IPS-20b (cell line): ENCODE measurements around the gene MT1H.
"Not testable (repeated sequence)": the region's sequence is repeated elsewhere in the genome, so short reads cannot be mapped to it uniquely, and the experiment has no call there.

ENCODE experiments used
- H3K27ac ChIP-seq: one replicate; pipeline ENCODE4 v1.5.1; 2013; ENCODE audit warnings: low read length
- H3K27me3 ChIP-seq: 2 replicates; pipeline ENCODE4 v1.6.1; 2013; ENCODE audit warnings: mild to moderate bottlenecking, low read length, inconsistent platforms; ENCODE audit not compliant: insufficient read depth
- H3K36me3 ChIP-seq: 2 replicates; pipeline ENCODE4 v1.6.1; 2013; ENCODE audit warnings: low read depth, mild to moderate bottlenecking, inconsistent platforms, low read length, moderate library complexity; ENCODE audit not compliant: insufficient read depth
- H3K4me1 ChIP-seq: 2 replicates; pipeline ENCODE4 v1.6.1; 2013; ENCODE audit warnings: mild to moderate bottlenecking, control low read depth, inconsistent platforms, low read length, moderate library complexity; ENCODE audit not compliant: insufficient read depth
- H3K4me3 ChIP-seq: 2 replicates; pipeline ENCODE4 v1.5.1; 2013; ENCODE audit warnings: mild to moderate bottlenecking, low read length, inconsistent platforms
- H3K9ac ChIP-seq: 2 replicates; pipeline ENCODE4 v1.6.1; 2013; ENCODE audit warnings: low read depth, mild to moderate bottlenecking, inconsistent platforms, low read length, moderate library complexity
- H3K9me3 ChIP-seq: 2 replicates; pipeline ENCODE4 v1.6.1; 2013; ENCODE audit warnings: mild to moderate bottlenecking, low read depth, low read length, inconsistent platforms; ENCODE audit not compliant: insufficient read depth

The MT1H gene

DNA sequence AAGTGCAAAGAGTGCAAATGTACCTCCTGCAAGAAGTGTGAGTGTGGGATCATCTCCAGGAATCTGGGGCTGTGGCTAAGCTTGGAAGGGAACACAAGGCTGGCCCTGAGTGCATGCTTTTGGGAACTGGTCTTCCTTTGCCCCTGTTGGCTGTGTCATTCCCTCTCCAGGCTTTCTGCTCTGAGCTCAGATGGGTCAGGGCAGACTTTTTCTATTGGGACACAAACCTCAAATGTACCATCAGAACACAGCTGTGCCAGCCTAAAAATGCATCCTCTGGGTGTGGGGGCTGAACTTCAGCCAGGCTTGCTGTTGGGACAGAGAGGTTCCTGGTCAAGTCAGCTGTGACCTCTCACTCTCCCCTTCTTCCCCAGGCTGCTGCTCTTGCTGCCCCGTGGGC, 17.0 kb upstream of the MT1H start:
- H3K4me1 ChIP-seq: no peaks in the 10 kb centered on the region
- no peaks in the 10 kb centered on the region for H3K9me3 ChIP-seq
- no peak overlapping the region for H3K4me3 ChIP-seq
- H3K36me3 ChIP-seq: no peaks in the 10 kb centered on the region
- no peak overlapping the region for H3K27ac ChIP-seq
- no peak overlapping the region for H3K9ac ChIP-seq
- H3K27me3 ChIP-seq: peaks cover 90% of the 10 kb centered on the region

DNA sequence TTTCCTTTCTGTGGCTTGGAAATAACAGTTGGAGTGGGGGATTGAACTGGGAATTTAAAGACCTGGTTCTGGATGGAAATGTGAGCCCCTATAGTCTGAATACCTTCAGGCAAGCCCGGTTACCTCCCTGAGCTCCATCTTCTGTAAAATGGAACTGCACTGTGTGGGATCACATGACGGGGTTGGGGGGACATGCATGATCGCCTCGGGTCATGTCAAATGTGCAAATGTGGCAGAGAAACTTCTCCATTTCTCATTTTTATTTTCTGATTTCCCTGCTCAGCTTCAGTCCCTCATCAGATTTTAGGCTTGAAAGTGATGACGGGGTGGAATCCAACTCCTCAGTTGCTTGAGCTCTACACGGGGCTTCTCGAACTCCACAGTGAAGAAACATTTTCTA, 16.4 kb upstream of the MT1H start:
- no peaks in the 10 kb centered on the region for H3K36me3 ChIP-seq
- H3K27me3 ChIP-seq: peaks cover 90% of the 10 kb centered on the region
- no peak overlapping the region for H3K9ac ChIP-seq
- H3K4me3 ChIP-seq: no peak overlapping the region
- no peaks in the 10 kb centered on the region for H3K9me3 ChIP-seq
- H3K4me1 ChIP-seq: no peaks in the 10 kb centered on the region
- no peak overlapping the region for H3K27ac ChIP-seq

DNA sequence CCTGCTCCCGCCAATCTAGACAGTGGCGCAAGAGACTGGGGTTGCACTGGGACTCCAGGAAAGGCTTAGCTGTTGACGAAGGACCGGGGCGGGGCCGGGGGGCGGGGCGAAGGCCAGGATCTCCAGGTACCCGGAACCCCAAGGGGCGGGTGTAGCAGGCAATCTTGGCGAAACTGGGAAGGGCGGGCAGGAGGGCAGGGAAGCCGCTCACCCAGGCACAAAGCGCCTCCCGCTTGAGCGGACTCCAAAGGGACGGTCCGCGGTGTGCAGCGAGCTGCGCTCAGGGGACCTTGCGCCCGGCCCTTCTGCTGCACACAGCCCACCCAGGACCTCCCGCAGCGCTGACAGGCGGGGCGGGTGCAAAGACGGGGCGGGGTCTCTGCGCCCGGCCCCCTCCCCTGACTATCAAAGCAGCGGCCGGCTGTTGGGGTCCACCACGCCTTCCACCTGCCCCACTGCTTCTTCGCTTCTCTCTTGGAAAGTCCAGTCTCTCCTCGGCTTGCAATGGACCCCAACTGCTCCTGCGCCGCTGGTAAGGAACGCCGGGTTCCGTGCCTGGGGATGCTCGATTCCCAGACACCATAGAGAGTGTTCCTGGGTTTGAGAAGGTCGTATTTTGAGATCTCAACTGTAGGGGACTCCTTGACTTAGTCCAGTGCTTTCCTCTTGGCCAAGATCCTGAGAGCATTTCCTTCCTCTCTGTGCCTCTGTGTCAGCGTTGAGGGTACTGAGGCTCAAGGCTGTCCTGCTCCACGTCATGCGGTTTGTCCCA, 11.9 kb upstream of the MT1H start, which contains the start of gene MT1F:
MT1F (plus strand) TSS at position 405 of the 772 bp plus-strand sequence; CDS start at position 505, 100 bp downstream.
- Histone ChIP-seq H3K9me3 (no peaks in the 10 kb centered on the region), H3K27me3 (peaks cover 90% of the 10 kb centered on the region), H3K9ac (peak within 1 kb of the TSS; percentile 74; the same call in 1 of the 2 replicates), H3K27ac (no peak within 1 kb of the TSS), H3K36me3 (no peaks in the 10 kb centered on the region), H3K4me1 (no peaks in the 10 kb centered on the region), H3K4me3 (peak within 1 kb of the TSS; percentile 86)

DNA sequence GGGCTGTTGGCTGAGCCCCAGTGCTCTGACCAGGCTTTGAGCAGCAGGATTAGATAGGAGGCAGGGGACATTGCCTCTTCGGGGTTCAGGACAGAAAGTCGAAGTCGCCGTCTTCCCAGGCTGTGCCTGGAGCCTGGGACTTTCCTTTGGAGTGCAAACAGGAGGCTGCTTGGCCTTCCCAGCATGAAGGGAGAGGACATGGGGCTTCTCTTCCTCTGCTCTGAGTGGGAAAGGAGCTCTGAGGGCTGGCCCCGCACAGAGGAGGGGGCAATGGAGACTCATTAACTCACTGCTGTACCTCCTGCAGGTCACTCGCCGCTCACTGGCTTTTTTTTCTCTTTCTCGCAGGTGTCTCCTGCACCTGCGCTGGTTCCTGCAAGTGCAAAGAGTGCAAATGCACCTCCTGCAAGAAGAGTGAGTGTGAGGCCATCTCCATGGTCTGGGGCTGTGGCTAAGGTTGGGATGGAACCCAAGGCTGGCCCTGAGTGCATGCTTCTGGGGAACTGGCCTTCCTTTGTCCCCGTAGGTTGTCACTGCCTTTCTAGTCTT, 11.2 kb upstream of the MT1H start:
- Histone ChIP-seq H3K9ac (peak overlapping the region; percentile 74; the same call in 1 of the 2 replicates), H3K4me3 (peak overlapping the region; percentile 86), H3K4me1 (no peaks in the 10 kb centered on the region), H3K9me3 (no peaks in the 10 kb centered on the region), H3K27ac (no peak overlapping the region), H3K27me3 (peaks cover 90% of the 10 kb centered on the region), H3K36me3 (no peaks in the 10 kb centered on the region)

DNA sequence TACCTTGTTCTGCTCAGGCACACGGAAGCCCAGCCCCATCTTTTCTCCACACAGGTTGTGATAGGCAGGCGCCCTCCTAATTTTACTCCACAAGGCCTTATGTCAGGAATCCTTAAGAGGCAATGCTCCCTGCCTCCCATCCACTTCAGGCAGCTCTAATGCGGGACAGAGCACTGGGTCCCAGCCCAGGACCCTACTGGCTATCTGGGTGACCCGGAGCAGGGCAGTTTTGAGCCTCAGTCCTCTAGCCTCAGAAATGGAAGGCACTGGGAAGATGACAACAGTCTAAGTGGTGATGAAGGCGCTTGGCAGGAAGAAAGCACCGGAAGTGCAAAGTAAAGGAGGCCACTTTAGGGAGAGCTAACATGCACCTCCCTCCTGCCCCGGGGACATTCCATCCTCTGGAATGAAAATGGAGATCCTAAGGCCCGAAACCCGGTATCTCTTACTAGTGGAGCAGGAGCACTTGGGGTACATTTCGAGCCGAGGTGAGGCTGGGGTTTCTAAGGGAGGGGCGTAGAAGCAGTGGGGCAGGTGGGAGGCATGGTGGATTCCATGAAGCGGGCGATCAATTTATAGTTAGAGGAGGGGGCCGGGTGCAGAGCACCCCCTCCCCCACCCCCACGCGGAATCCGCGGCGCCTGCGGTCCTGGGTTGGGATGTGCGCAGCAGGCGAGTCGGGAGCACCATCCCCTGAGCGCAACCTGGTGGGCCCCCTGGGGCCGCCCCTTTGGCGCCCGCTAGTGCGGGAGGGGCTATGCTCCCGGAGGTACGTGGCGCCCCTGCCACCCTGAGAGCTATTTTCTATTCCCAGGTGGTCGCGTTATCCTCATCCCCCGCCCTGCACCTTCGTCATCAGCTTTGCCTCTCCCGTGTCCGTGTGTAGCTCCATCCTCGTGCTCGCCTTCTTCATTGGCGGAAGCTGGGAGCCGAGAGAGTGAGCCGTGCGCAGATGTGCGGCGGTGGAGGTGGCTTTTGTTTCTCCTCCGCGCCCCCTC, 7.0 kb upstream of the MT1H start:
- H3K36me3 ChIP-seq: no peaks in the 10 kb centered on the region
- H3K4me3 ChIP-seq: peak overlapping the region; percentile 60
- no peak overlapping the region for H3K9ac ChIP-seq
- H3K27me3 ChIP-seq: peaks cover 100% of the 10 kb centered on the region
- H3K9me3 ChIP-seq: no peaks in the 10 kb centered on the region; the same call in 1 of the 2 replicates
- peaks cover 3% of the 10 kb centered on the region; the same call in 1 of the 2 replicates for H3K4me1 ChIP-seq
- no peak overlapping the region for H3K27ac ChIP-seq

DNA sequence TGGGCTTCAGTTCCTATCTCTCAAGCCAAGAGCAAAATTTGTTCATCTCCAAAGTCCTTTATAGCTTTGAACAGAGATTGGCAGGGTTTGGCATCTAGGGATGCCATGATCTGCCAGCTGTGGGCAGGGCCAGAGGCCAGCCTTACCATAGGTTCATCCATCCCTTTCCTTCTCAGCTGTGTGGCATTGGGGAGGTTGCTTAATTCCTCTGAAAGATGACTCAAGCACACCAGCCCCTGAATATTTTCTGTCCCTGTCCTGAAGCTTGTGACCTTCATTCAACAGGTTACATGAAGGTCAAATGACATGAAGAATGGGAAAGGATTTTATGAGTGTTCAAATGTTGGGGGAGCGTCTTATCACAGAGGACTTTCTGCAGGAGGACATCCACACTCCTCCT, 5.1 kb upstream of the MT1H start:
- H3K9me3 ChIP-seq: no peaks in the 10 kb centered on the region; the same call in 1 of the 2 replicates
- H3K9ac ChIP-seq: no peak overlapping the region
- no peaks in the 10 kb centered on the region for H3K36me3 ChIP-seq
- H3K27ac ChIP-seq: no peak overlapping the region
- H3K4me3 ChIP-seq: no peak overlapping the region
- peaks cover 100% of the 10 kb centered on the region for H3K27me3 ChIP-seq
- peaks cover 5% of the 10 kb centered on the region; the same call in 1 of the 2 replicates for H3K4me1 ChIP-seq

DNA sequence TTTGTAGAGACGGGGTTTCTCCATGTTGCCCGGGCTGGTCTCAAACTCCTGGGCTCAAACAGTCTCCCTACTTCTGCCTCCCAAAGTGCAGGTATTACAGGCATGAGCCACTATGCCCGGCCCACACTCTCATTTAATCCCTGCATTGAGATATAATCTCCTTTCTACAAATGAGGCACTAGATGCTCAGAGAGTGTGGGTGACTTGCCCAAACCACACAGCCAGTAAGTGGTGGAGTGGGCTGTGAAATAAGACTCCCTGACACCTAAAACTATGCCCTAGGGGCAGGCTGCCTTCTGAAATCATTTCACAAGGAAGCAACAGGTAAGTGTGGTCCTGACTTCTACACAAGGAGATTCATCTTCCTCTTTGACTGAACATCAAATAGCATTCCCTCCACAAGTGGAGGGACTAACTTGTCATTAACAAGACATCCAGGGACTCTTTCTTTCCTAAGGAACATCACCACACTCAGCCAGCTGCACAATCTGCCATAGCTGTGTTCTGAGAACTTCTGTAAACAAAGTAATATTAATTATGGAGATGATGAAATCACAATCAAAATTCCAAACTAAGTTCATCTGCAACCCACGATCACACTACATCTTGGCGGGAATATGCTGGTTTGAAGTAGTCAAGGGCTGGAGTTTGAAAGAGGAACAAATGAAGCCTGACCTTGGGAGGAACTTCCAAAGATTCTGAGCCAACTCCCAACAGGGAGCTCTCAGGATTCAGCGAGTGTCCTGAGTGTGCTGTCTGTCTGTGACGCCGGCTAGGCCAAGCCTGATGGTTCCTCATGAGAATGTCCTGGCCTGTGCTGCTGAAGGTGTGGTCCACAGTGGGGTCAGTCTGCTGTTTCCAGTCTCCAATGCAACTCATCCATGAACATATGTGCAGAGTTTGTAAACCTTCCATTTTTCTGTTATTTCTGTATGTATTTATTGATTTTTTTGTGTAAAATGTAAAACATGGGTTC, 4.0 kb upstream of the MT1H start:
- H3K27ac ChIP-seq, H3K4me1 ChIP-seq, H3K4me3 ChIP-seq, H3K36me3 ChIP-seq, H3K9me3 ChIP-seq, H3K9ac ChIP-seq: not testable (repeated sequence)
- peaks cover 100% of the 10 kb centered on the region for H3K27me3 ChIP-seq

DNA sequence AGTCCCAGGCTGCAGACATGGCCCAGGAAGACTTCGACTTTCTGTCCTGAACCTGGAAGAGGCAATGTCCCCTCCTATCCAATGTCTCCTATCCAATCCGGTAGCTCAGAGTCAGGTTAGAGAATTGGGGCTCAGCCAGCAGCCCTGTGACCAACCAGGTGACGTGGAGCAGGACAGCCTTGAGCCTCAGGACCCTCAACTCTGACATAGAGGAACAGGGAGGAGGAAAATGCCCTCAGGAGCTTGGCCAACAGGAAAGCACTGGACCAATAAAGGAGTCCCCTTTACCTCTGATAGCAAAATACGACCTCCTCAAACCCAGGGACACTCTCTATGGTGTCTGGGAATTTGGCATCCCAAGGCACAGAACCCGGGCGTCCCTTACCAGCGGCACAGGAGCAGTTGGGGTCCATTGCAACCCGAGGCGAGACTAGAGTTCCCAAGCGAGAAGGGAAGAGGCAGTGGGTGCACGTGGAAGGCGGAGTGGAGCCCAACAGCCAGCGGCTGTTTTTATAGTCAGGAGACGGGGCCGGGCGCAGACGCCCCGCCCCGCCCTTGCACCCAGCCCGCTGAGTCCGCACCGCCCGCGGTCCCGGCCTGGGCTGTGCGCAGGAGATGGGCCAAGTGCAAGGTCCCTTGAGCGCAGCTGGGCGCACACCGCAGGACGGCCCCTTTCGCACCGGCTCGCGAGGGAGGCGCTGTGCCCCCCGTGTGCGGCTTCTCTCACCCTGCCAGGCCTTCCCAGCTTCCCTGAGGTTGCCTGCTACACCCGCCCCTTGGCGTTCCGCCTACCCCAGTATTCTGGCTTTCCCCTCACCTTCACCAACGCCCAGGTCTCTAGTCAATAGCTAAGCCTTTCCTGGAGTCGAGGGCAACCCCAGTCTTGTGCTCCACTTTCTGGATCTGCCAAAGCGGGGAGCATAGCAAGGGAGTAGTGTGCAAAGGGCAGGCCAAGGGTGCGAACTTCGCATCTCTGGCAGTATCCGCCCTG, 1.7 kb upstream of the MT1H start, which contains the start of gene MT1G:
MT1G (minus strand) TSS at position 485 of the 991 bp plus-strand sequence; CDS start at position 413, 72 bp downstream.
- no peak within 1 kb of the TSS; the same call in 1 of the 2 replicates for H3K9ac ChIP-seq
- H3K9me3 ChIP-seq: no peaks in the 10 kb centered on the region; the same call in 1 of the 2 replicates
- H3K27me3 ChIP-seq: peaks cover 100% of the 10 kb centered on the region
- H3K4me3 ChIP-seq: peak within 1 kb of the TSS; percentile 59; the same call in 1 of the 2 replicates
- H3K27ac ChIP-seq: no peak within 1 kb of the TSS
- peaks cover 5% of the 10 kb centered on the region; the same call in 1 of the 2 replicates for H3K4me1 ChIP-seq
- H3K36me3 ChIP-seq: no peaks in the 10 kb centered on the region

DNA sequence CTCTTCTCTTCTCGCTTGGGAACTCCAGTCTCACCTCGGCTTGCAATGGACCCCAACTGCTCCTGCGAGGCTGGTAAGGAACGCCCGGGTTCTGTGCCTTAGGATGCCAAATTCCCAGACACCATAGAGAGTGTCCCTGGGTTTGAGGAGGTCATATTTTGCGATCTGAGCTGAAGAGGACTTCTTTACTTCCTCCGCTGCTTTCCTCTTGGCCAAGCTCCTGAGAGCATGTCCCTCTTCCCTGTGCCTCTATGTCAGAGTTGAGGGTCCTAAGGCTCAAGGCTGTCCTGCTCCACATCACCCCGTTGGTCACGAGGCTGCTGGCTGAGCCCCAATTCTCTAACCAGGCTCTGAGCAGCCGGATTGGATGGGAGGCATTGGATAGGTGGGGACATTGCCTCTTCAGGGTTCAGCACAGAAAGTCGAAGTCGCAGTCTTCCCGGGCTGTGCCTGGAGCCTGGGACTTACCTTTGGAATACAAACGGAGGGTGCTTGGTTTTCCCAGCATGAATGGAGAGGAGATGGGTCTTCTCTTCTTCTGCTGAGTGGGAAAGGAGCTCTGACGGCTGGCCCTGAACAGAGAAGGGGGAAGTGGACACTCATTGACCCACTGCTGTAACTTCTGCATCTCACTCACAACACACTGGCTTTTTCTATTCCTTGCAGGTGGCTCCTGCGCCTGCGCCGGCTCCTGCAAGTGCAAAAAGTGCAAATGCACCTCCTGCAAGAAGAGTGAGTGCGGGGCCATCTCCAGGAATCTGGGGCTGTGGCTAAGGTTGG, 416 bp downstream of the MT1H start:
- H3K27me3 ChIP-seq: peaks cover 100% of the 10 kb centered on the region
- no peak overlapping the region for H3K9ac ChIP-seq
- H3K4me1 ChIP-seq: peaks cover 8% of the 10 kb centered on the region
- H3K27ac ChIP-seq: no peak overlapping the region
- H3K36me3 ChIP-seq: no peaks in the 10 kb centered on the region
- H3K9me3 ChIP-seq: no peaks in the 10 kb centered on the region; the same call in 1 of the 2 replicates
- H3K4me3 ChIP-seq: peak overlapping the region; percentile 48; the same call in 1 of the 2 replicates
